Stimulated activated CD4-positive, alpha-beta T cell treated with anti-CD3 and anti-CD28 coated beads, TNF-alpha, amount 100 ng/mL, for 4 hours (primary cell): ENCODE results near the gene IGF2BP3.

Source experiments
- DNase-seq, 3 experiments: peaks; one replicate each; pipeline ENCODE4 v3.0.0-alpha.2; 2020; ENCODE audit warnings: low read depth in 3 of 3

IGF2BP3 gene

GRCh38 chr7:23264916-23265458, 205.3 kb downstream of the IGF2BP3 start:
- DNase-seq, result no peak

- DNase-seq, result peak in 2 of 3 experiments; percentile 18 to 28
These were observed 208.3 kb downstream of the IGF2BP3 start for GRCh38 chr7:23261843-23262452.

GRCh38 chr7:23260371-23260770, 209.9 kb downstream of the IGF2BP3 start:
- no peak for DNase-seq
